Measurements from ENCODE around the gene SOAT1. TPM values are rescaled to one million over a fixed set of nuclear protein-coding genes. Genes with fewer than 3 reads are reported as not detected.

The SOAT1 gene
- total and polyA plus RNA-seq, 7 donors = 2.4 to 14.7 (median 13.2) TPM

- Histone ChIP-seq H3K27me3 (no peaks in the 10 kb centered on the region), H3K4me3 (no peak overlapping the region), H3K36me3 (peaks cover 0 to 32% (median 0%) of the 10 kb centered on the region in 4 donors), H3K4me1 (no peaks in the 10 kb centered on the region), H3K9me3 (no peaks in the 10 kb centered on the region), H3K27ac (no peak overlapping the region)
- TF ChIP-seq POLR2AphosphoS5 (IDR thresholded peaks at IDR 0.05) = no peak
- no peak for TF ChIP-seq EP300 (IDR thresholded peaks at IDR 0.05)
- TF ChIP-seq POLR2A (IDR thresholded peaks at IDR 0.05) = no peak
- no peak for TF ChIP-seq CTCF (IDR thresholded peaks at IDR 0.05)
- WGBS, 2 donors = 41 to 74% methylated on average over 3 of the region's 3 CpGs
- DNase-seq = no peak
- intact Hi-C loops (cut with DNase I) = no loop called here
Measured at GRCh38 chr1:179303200-179303785, 9.7 kb downstream of the SOAT1 start.

GRCh38 chr1:179305450-179305849 is 11.9 kb downstream of the SOAT1 start:
- TF ChIP-seq CTCF (IDR thresholded peaks at IDR 0.05) = no peak
- no peak for TF ChIP-seq POLR2A (IDR thresholded peaks at IDR 0.05)
- TF ChIP-seq POLR2AphosphoS5 (IDR thresholded peaks at IDR 0.05) = no peak
- TF ChIP-seq EP300 (IDR thresholded peaks at IDR 0.05) = no peak
- Histone ChIP-seq H3K9me3 (no peaks in the 10 kb centered on the region), H3K4me3 (no peak overlapping the region), H3K4me1 (no peaks in the 10 kb centered on the region), H3K27me3 (no peaks in the 10 kb centered on the region), H3K36me3 (peaks cover 0 to 32% (median 0%) of the 10 kb centered on the region in 4 donors), H3K27ac (no peak overlapping the region)
- 86 to 97% methylated on average over 1 of the region's 1 CpG for WGBS, 2 donors
- no peak for DNase-seq
- intact Hi-C loops (cut with DNase I) = no loop called here

GRCh38 chr1:179310291-179310690 is 16.7 kb downstream of the SOAT1 start:
- no peaks in the 10 kb centered on the region for H3K9me3 ChIP-seq
- 69 to 81% methylated on average over 3 of the region's 3 CpGs for WGBS, 2 donors
- H3K36me3 ChIP-seq = peaks cover 0 to 16% (median 2%) of the 10 kb centered on the region in 4 donors
- H3K4me1 ChIP-seq = no peaks in the 10 kb centered on the region
- H3K27me3 ChIP-seq = no peaks in the 10 kb centered on the region
- no peak overlapping the region for H3K4me3 ChIP-seq
- intact Hi-C loops (cut with DNase I) = no loop called here
- H3K27ac ChIP-seq = no peak overlapping the region
- DNase-seq = no peak
- TF ChIP-seq EP300 (IDR thresholded peaks at IDR 0.05) = no peak
- no peak for TF ChIP-seq POLR2AphosphoS5 (IDR thresholded peaks at IDR 0.05)
- TF ChIP-seq POLR2A (IDR thresholded peaks at IDR 0.05) = no peak
- TF ChIP-seq CTCF (IDR thresholded peaks at IDR 0.05) = no peak

- Histone ChIP-seq H3K4me3 (no peak overlapping the region), H3K27ac (no peak overlapping the region), H3K4me1 (no peaks in the 10 kb centered on the region), H3K36me3 (peaks cover 0 to 16% (median 2%) of the 10 kb centered on the region in 4 donors), H3K9me3 (no peaks in the 10 kb centered on the region), H3K27me3 (no peaks in the 10 kb centered on the region)
- DNase-seq = no peak
- 89 to 90% methylated on average over 3 of the region's 3 CpGs for WGBS, 2 donors
- intact Hi-C loops (cut with DNase I) = no loop called here
- TF ChIP-seq EP300 (IDR thresholded peaks at IDR 0.05) (no peak), POLR2AphosphoS5 (IDR thresholded peaks at IDR 0.05) (peak in 1 of 4 donors; percentile 41)
Measured at GRCh38 chr1:179310721-179311120, 17.1 kb downstream of the SOAT1 start.

- no peak overlapping the region for H3K4me3 ChIP-seq
- H3K9me3 ChIP-seq = no peaks in the 10 kb centered on the region
- no peaks in the 10 kb centered on the region for H3K27me3 ChIP-seq
- no peak overlapping the region for H3K27ac ChIP-seq
- no peak for DNase-seq
- intact Hi-C loops (cut with DNase I) = no loop called here
- 93 to 95% methylated on average over 5 of the region's 5 CpGs for WGBS, 2 donors
- H3K36me3 ChIP-seq = peaks cover 0 to 16% (median 2%) of the 10 kb centered on the region in 4 donors
- TF ChIP-seq CTCF (IDR thresholded peaks at IDR 0.05) (no peak), POLR2A (IDR thresholded peaks at IDR 0.05) (no peak), EP300 (IDR thresholded peaks at IDR 0.05) (no peak), POLR2AphosphoS5 (IDR thresholded peaks at IDR 0.05) (no peak)
- no peaks in the 10 kb centered on the region for H3K4me1 ChIP-seq
Measured at GRCh38 chr1:179311149-179311700, 17.6 kb downstream of the SOAT1 start.

Data from sigmoid colon (tissue), 7 donors.